SIG-M5 treated with dmso at 0.1 percent for 504 hours (cell line): ENCODE measurements around the gene CEP131.

Source experiments
- DNase-seq: peaks from one replicate; lab custom pipeline; 2025; ENCODE audit not compliant: unreplicated experiment; lab: John Stamatoyannopoulos, UW

The CEP131 gene

GRCh38 chr17:81169870-81170309 lies 52.9 kb downstream of the CEP131 start:
- DNase-seq, result no peak

GRCh38 chr17:81167638-81168037 lies 55.1 kb downstream of the CEP131 start:
- DNase-seq, result no peak

- DNase-seq, result no peak
Measured at GRCh38 chr17:81167194-81167524, 55.6 kb downstream of the CEP131 start.

- no peak for DNase-seq
Measured at GRCh38 chr17:81166033-81166492, 56.7 kb downstream of the CEP131 start, which contains the start of gene AATK. TSS of gene AATK (minus strand) at chr17:81166221. CDS start at chr17:81165992, 229 bp downstream.

GRCh38 chr17:81165246-81166032 lies 57.3 kb downstream of the CEP131 start, which contains the start of gene PVALEF:
TSS of gene PVALEF (plus strand) at chr17:81165507. CDS start at chr17:81181227, 15,720 bp downstream.
- no peak for DNase-seq

- DNase-seq, result no peak
Measured at GRCh38 chr17:81164371-81165245, 58.2 kb downstream of the CEP131 start.

- DNase-seq, result no peak
Measured at GRCh38 chr17:81163703-81164370, 58.9 kb downstream of the CEP131 start.

- no peak for DNase-seq
Measured at GRCh38 chr17:81163051-81163695, 59.6 kb downstream of the CEP131 start.

- no peak for DNase-seq
Measured at GRCh38 chr17:81162491-81162890, 60.3 kb downstream of the CEP131 start.

GRCh38 chr17:81161972-81162371 lies 60.8 kb downstream of the CEP131 start:
- DNase-seq, result no peak

GRCh38 chr17:81161536-81161935 lies 61.2 kb downstream of the CEP131 start:
- no peak for DNase-seq

GRCh38 chr17:81160747-81161453 lies 61.9 kb downstream of the CEP131 start:
- no peak for DNase-seq

GRCh38 chr17:81160306-81160705 lies 62.5 kb downstream of the CEP131 start:
- DNase-seq, result no peak

- DNase-seq, result no peak
Measured at GRCh38 chr17:81159611-81160265, 63.0 kb downstream of the CEP131 start.

GRCh38 chr17:81158688-81159590 lies 63.8 kb downstream of the CEP131 start:
- DNase-seq, result no peak

- DNase-seq, result no peak
Measured at GRCh38 chr17:81157848-81158687, 64.7 kb downstream of the CEP131 start.

- DNase-seq, result no peak
Measured at GRCh38 chr17:81156866-81157805, 65.6 kb downstream of the CEP131 start.
